IMR-90 (cell line): ENCODE results near the gene IGDCC3. TPM values are rescaled to one million over a fixed set of nuclear protein-coding genes. Genes with fewer than 3 reads are reported as not detected.

ENCODE experiments used
- ATAC-seq: fragments of 200-7000 bp; cut with Tn5 transposase; 2 replicates; pipeline ENCODE4 v1.9.1; 2020; ENCODE audit warnings: low read depth, mild to moderate bottlenecking, moderate library complexity
- BruUV-seq: library from RNA; stranded (reverse); fragments of 400-500 nt; replicated peaks from 2 replicates; lab custom pipeline; 2021; lab: Mats Ljungman, UMichigan
- CTCF ChIA-PET: fragments of 300-600 bp; formaldehyde crosslinking; extraction: SDS; loops from one replicate; lab custom pipeline; 2021; ENCODE audit warnings: antibody characterized with exemption; lab: Yijun Ruan, JAX
- POLR2A ChIA-PET: fragments of 300-600 bp; sonication (Branson Sonifier 250); formaldehyde crosslinking; loops from one replicate; lab custom pipeline; 2022; ENCODE audit warnings: antibody characterized with exemption; ENCODE audit not compliant: unreplicated experiment; lab: Charles Lee
- DNase-seq: peaks from one replicate; pipeline ENCODE4 v3.0.0; 2013
- H2AFZ ChIP-seq: replicated peaks from 2 replicates; pipeline ENCODE3; 2013; ENCODE audit warnings: low read length, mild to moderate bottlenecking; ENCODE audit not compliant: poor library complexity
- H2AK5ac ChIP-seq: 2 replicates; pipeline ENCODE4 v1.6.1; 2013; ENCODE audit warnings: low read depth, low read length, inconsistent platforms
- H2AK9ac ChIP-seq: replicated peaks from 2 replicates; pipeline ENCODE3; 2013; ENCODE audit warnings: mild to moderate bottlenecking, low read depth, low read length, moderate library complexity; ENCODE audit not compliant: poor library complexity
- H2BK120ac ChIP-seq: 2 replicates; pipeline ENCODE4 v1.6.1; 2013; ENCODE audit warnings: low read depth, low read length, inconsistent platforms
- H2BK15ac ChIP-seq: 3 replicates; pipeline ENCODE4 v1.6.1; 2013; ENCODE audit warnings: low read depth, low read length, inconsistent platforms
- H2BK20ac ChIP-seq: 2 replicates; pipeline ENCODE4 v1.6.1; 2013; ENCODE audit warnings: low read depth, mild to moderate bottlenecking, inconsistent platforms, low read length, moderate library complexity
- H2BK5ac ChIP-seq: 2 replicates; pipeline ENCODE4 v1.6.1; 2013; ENCODE audit warnings: mild to moderate bottlenecking, low read depth, low read length, inconsistent platforms; ENCODE audit not compliant: poor library complexity, severe bottlenecking
- H3K14ac ChIP-seq: replicated peaks from 2 replicates; pipeline ENCODE4 v1.6.1; 2013; ENCODE audit warnings: low read depth, low read length, inconsistent platforms
- H3K18ac ChIP-seq: 2 replicates; pipeline ENCODE4 v1.6.1; 2013; ENCODE audit warnings: low read depth, low read length, control low read depth
- H3K23ac ChIP-seq: 2 replicates; pipeline ENCODE4 v1.6.1; 2013; ENCODE audit warnings: low read depth, low read length, inconsistent platforms
- H3K27ac ChIP-seq: 2 replicates; pipeline ENCODE4 v1.5.1; 2013; ENCODE audit warnings: mild to moderate bottlenecking, control low read depth, low read length; ENCODE audit not compliant: insufficient read depth
- H3K27me3 ChIP-seq: 2 replicates; pipeline ENCODE4 v1.6.1; 2013; ENCODE audit warnings: low read length; ENCODE audit not compliant: control insufficient read depth, insufficient read depth
- H3K36me3 ChIP-seq: 2 replicates; pipeline ENCODE4 v1.6.1; 2013; ENCODE audit warnings: low read length, mixed read lengths; ENCODE audit not compliant: control insufficient read depth, insufficient read depth
- H3K4ac ChIP-seq: 2 replicates; pipeline ENCODE4 v1.6.1; 2013; ENCODE audit warnings: low read depth, low read length, inconsistent platforms
- H3K4me1 ChIP-seq: 2 replicates; pipeline ENCODE4 v1.6.1; 2013; ENCODE audit warnings: low read length, mixed read lengths; ENCODE audit not compliant: control insufficient read depth, insufficient read depth
- H3K4me2 ChIP-seq: 2 replicates; pipeline ENCODE4 v1.6.1; 2013; ENCODE audit warnings: low read depth, mild to moderate bottlenecking, control low read depth, low read length, moderate library complexity
- H3K4me3 ChIP-seq: 2 replicates; pipeline ENCODE4 v1.5.1; 2013; ENCODE audit warnings: low read depth, mild to moderate bottlenecking, control low read depth, low read length, moderate library complexity; ENCODE audit not compliant: insufficient read depth
- H3K56ac ChIP-seq: 2 replicates; pipeline ENCODE4 v1.6.1; 2013; ENCODE audit warnings: low read length, inconsistent platforms; ENCODE audit not compliant: insufficient read depth; ENCODE audit errors: extremely low read depth
- H3K79me1 ChIP-seq, 2 experiments: 2 replicates each; pipeline ENCODE4 v1.6.1; 2013; ENCODE audit warnings: low read length in 2 of 2, inconsistent platforms in 1 of 2, low read depth in 1 of 2
- H3K9ac ChIP-seq: 2 replicates; pipeline ENCODE4 v1.6.1; 2013; ENCODE audit warnings: low read depth, low read length, control low read depth
- H3K9me1 ChIP-seq: 2 replicates; pipeline ENCODE4 v1.6.1; 2013; ENCODE audit warnings: low read length, inconsistent platforms; ENCODE audit not compliant: insufficient read depth
- H3K9me3 ChIP-seq: 2 replicates; pipeline ENCODE4 v1.6.1; 2013; ENCODE audit warnings: low read length; ENCODE audit not compliant: control insufficient read depth, insufficient read depth
- H4K20me1 ChIP-seq: 2 replicates; pipeline ENCODE4 v1.6.1; 2013; ENCODE audit warnings: low read length, inconsistent platforms; ENCODE audit not compliant: insufficient read depth
- H4K5ac ChIP-seq: 2 replicates; pipeline ENCODE4 v1.6.1; 2013; ENCODE audit warnings: mild to moderate bottlenecking, low read depth, low read length, control low read depth
- H4K8ac ChIP-seq, 2 experiments: 2 replicates each; pipeline ENCODE4 v1.6.1; 2013; ENCODE audit warnings: low read depth in 2 of 2, low read length in 2 of 2, control low read depth in 1 of 2, inconsistent platforms in 1 of 2
- H4K91ac ChIP-seq: 2 replicates; pipeline ENCODE4 v1.6.1; 2013; ENCODE audit warnings: low read depth, low read length, inconsistent platforms; ENCODE audit not compliant: insufficient read depth
- BHLHE40 ChIP-seq: fragments of 150-350 bp; IDR thresholded peaks from 2 replicates; pipeline ENCODE4 v1.6.1; 2016; ENCODE audit warnings: mild to moderate bottlenecking, low read depth, low read length
- FOS ChIP-seq: fragments of 150-350 bp; IDR thresholded peaks from 2 replicates; pipeline ENCODE4 v1.6.1; 2016; ENCODE audit warnings: low read depth, low read length
- MAFK ChIP-seq: IDR thresholded peaks from 2 replicates; pipeline ENCODE4 v1.6.1; 2012; ENCODE audit warnings: low read depth, low read length, improper control_type of control experiment
- MAZ ChIP-seq: IDR thresholded peaks from 2 replicates; pipeline ENCODE4 v1.6.1; 2012; ENCODE audit warnings: low read depth, mild to moderate bottlenecking, low read length, improper control_type of control experiment, moderate library complexity, borderline replicate concordance
- MXI1 ChIP-seq: IDR thresholded peaks from 2 replicates; pipeline ENCODE4 v1.6.1; 2012; ENCODE audit warnings: low read depth, mild to moderate bottlenecking, low read length, moderate library complexity, borderline replicate concordance
- NFE2L2 ChIP-seq: fragments of 150-350 bp; IDR thresholded peaks from 2 replicates; pipeline ENCODE4 v1.6.1; 2016; ENCODE audit warnings: low read depth, mild to moderate bottlenecking, low read length
- POLR2A ChIP-seq: IDR thresholded peaks from 2 replicates; pipeline ENCODE4 v1.6.1; 2012; ENCODE audit warnings: mild to moderate bottlenecking, low read depth, low read length
- RCOR1 ChIP-seq: IDR thresholded peaks from 2 replicates; pipeline ENCODE4 v1.6.1; 2012; ENCODE audit warnings: mild to moderate bottlenecking, low read length, improper control_type of control experiment; ENCODE audit not compliant: insufficient replicate concordance
- RFX5 ChIP-seq: IDR thresholded peaks from 2 replicates; pipeline ENCODE4 v1.8.0; 2012; ENCODE audit warnings: low read depth, mild to moderate bottlenecking, low read length, moderate library complexity
- SMC3 ChIP-seq: fragments of 150-350 bp; IDR thresholded peaks from 2 replicates; pipeline ENCODE4 v1.6.1; 2016; ENCODE audit warnings: low read depth, mild to moderate bottlenecking, antibody characterized with exemption, low read length, moderate library complexity
- WGBS, 2 experiments: methylation state at CpG; one replicate each; pipeline versions ENCODE4 v1.1.5 to v1.1.7; 2013; ENCODE audit warnings: missing lambda C conversion rate in 2 of 2; ENCODE audit not compliant: insufficient read length in 1 of 2; ENCODE audit errors: extremely low coverage in 2 of 2; 5-methylcytosine and 5-hydroxymethylcytosine counted together
- dilution Hi-C: fragments of 300-500 bp; cut with HindIII; formaldehyde crosslinking; loops from one replicate; pipeline ENCODE4 v1.14.3; 2018; ENCODE audit warnings: low sequenced_read_pairs; ENCODE audit not compliant: unreplicated experiment
- in situ Hi-C: fragments of 300-500 bp; cut with MboI; formaldehyde crosslinking; loops from 3 replicates; pipeline ENCODE4 v1.14.3; 2019; ENCODE audit warnings: low sequenced_read_pairs, inconsistent platforms, mixed read lengths
- intact Hi-C: fragments of 100-400 bp; cut with micrococcal nuclease; formaldehyde crosslinking; loops from 2 replicates; pipeline ENCODE4 v1.10.0; 2022
- polyA plus RNA-seq, 3 experiments: library from polyadenylated mRNA; depleted of rRNA; stranded (reverse); fragments of >200 nt; gene quantifications; 2 replicates each; pipeline ENCODE4 v1.2.3, GENCODE V29; 2012; ENCODE audit warnings: low replicate concordance in 1 of 3
- total RNA-seq: library from RNA; depleted of rRNA; stranded (reverse); fragments of >200 nt; gene quantifications from 2 replicates; pipeline ENCODE4 v1.2.3, GENCODE V29; 2012
- TF ChIP-seq, protein P1 (sequence below): fragments of 150-350 bp; IDR thresholded peaks from 2 replicates; pipeline ENCODE4 v1.6.1; 2017; ENCODE audit warnings: mild to moderate bottlenecking, antibody characterized with exemption, low read length, low read depth

IGDCC3 gene
- total and polyA plus RNA-seq, 2 of the 4 experiments (the other 2 are of a cell fraction), result 0.18 to 0.19 TPM

DNA sequence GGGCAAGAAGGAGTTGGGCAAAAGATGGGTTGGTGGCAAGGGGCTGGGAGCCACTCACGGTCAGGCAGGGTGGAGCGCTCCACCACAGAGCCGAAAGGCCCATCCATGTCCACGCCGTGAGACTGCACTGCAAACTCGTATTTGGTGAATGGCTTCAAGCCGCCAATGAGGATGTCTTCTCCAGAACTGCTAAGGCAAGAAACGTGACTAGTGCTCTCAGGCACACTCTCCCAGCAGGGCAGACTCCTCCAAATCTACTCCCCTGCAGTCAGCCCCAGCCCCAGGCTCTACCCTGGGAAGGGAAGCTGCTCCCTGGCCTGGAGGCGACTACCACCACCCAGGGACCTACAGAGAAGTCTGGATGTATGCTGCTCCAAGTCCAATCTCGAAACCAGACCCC lies 11.4 kb upstream of the IGDCC3 start:
- H3K4ac ChIP-seq, result no peak overlapping the region
- no peak overlapping the region for H3K27ac ChIP-seq
- no peak overlapping the region for H3K9ac ChIP-seq
- no peak overlapping the region for H2AK9ac ChIP-seq
- peaks cover 3% of the 10 kb centered on the region; the same call in 1 of the 2 replicates for H3K36me3 ChIP-seq
- H3K27me3 ChIP-seq, result peaks cover 15% of the 10 kb centered on the region
- H4K5ac ChIP-seq, result no peak overlapping the region
- H3K9me1 ChIP-seq, result no peaks in the 10 kb centered on the region
- ChIA-PET POLR2A (no interaction called here), CTCF (no interaction called here)
- no peak overlapping the region for H4K91ac ChIP-seq
- intact Hi-C loops, result no loop called here
- dilution Hi-C loops, result no loop called here
- no peak overlapping the region for H3K4me3 ChIP-seq
- DNase-seq (no peak), ATAC-seq (no peak)
- in situ Hi-C loops, result loop anchor here (10.0 kb wide), 1 partner anchor 194 kb away; no protein-coding TSS in a partner anchor
- no peak overlapping the region for H2AK5ac ChIP-seq
- no peak overlapping the region for H3K23ac ChIP-seq
- no peak overlapping the region for H3K56ac ChIP-seq
- H2AFZ ChIP-seq, result no peak overlapping the region
- no peak overlapping the region for H3K4me2 ChIP-seq
- no TSS peak for BruUV-seq
- no peak overlapping the region for H3K18ac ChIP-seq
- no peak overlapping the region for H2BK20ac ChIP-seq
- no peaks in the 10 kb centered on the region for H4K20me1 ChIP-seq
- H4K8ac ChIP-seq, result no peak overlapping the region
- no peak overlapping the region for H2BK120ac ChIP-seq
- TF ChIP-seq FOS (no peak), RFX5 (no peak), MAFK (no peak), BHLHE40 (no peak), RCOR1 (no peak), POLR2A (no peak), NFE2L2 (no peak), MAZ (no peak), SMC3 (no peak), MXI1 (no peak)
- TF ChIP-seq, protein P1, sequence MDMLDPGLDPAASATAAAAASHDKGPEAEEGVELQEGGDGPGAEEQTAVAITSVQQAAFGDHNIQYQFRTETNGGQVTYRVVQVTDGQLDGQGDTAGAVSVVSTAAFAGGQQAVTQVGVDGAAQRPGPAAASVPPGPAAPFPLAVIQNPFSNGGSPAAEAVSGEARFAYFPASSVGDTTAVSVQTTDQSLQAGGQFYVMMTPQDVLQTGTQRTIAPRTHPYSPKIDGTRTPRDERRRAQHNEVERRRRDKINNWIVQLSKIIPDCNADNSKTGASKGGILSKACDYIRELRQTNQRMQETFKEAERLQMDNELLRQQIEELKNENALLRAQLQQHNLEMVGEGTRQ, result no peak
- no peak overlapping the region for H2BK15ac ChIP-seq
- H2BK5ac ChIP-seq, result no peak overlapping the region
- 89% methylated on average over 9 of the region's 10 CpGs; no CpG with 5 or more reads in 1 of the 2 experiments for WGBS, 2 experiments
- no peak overlapping the region for H3K14ac ChIP-seq
- H3K9me3 ChIP-seq, result no peaks in the 10 kb centered on the region
- H3K79me1 ChIP-seq, result no peaks in the 10 kb centered on the region
- H3K4me1 ChIP-seq, result peaks cover 2% of the 10 kb centered on the region; the same call in 1 of the 2 replicates
